Trophoblast cell (in vitro differentiated cells and primary cell): Measurements from ENCODE around the gene DCLRE1C.
"Not testable (repeated sequence)": the region's sequence is repeated elsewhere in the genome, so short reads cannot be mapped to it uniquely, and the experiment has no call there.

Source experiments
- DNase-seq, 2 donors: peaks; one replicate each; pipeline ENCODE4 v3.0.0-alpha.2; 2016
- H2AFZ ChIP-seq: 2 replicates; pipeline ENCODE4 v1.6.1; 2013; ENCODE audit warnings: low read length, moderate library complexity, mild to moderate bottlenecking; ENCODE audit not compliant: insufficient read depth, poor library complexity
- H2AK5ac ChIP-seq: 2 replicates; pipeline ENCODE4 v1.6.1; 2013; ENCODE audit warnings: mild to moderate bottlenecking, low read length
- H2BK120ac ChIP-seq: 2 replicates; pipeline ENCODE4 v1.6.1; 2013; ENCODE audit warnings: low read length, mild to moderate bottlenecking, moderate library complexity; ENCODE audit not compliant: insufficient read depth, poor library complexity
- H2BK12ac ChIP-seq: 2 replicates; pipeline ENCODE4 v1.6.1; 2013; ENCODE audit warnings: mild to moderate bottlenecking, low read length, moderate library complexity
- H2BK5ac ChIP-seq: 2 replicates; pipeline ENCODE4 v1.6.1; 2013; ENCODE audit warnings: low read length, low read depth, moderate library complexity, mild to moderate bottlenecking; ENCODE audit not compliant: poor library complexity
- H3K14ac ChIP-seq: 2 replicates; pipeline ENCODE4 v1.6.1; 2013; ENCODE audit warnings: mild to moderate bottlenecking, low read length
- H3K18ac ChIP-seq: 2 replicates; pipeline ENCODE4 v1.6.1; 2013; ENCODE audit warnings: mild to moderate bottlenecking, low read length
- H3K23ac ChIP-seq: 2 replicates; pipeline ENCODE4 v1.6.1; 2013; ENCODE audit warnings: low read length
- H3K27ac ChIP-seq: 2 replicates; pipeline ENCODE4 v1.5.1; 2013; ENCODE audit warnings: low read depth, mild to moderate bottlenecking, inconsistent platforms, low read length, moderate library complexity
- H3K27me3 ChIP-seq: 2 replicates; pipeline ENCODE4 v1.6.1; 2013; ENCODE audit warnings: inconsistent platforms, mild to moderate bottlenecking, low read length, moderate library complexity; ENCODE audit not compliant: insufficient read depth
- H3K36me3 ChIP-seq, 2 experiments: 1 replicate in 1 of 2; 2 replicates in 1 of 2; pipeline ENCODE4 v1.6.1; 2013; ENCODE audit warnings: low read length in 2 of 2, mild to moderate bottlenecking in 2 of 2, moderate library complexity in 1 of 2; ENCODE audit not compliant: insufficient read depth in 2 of 2, control insufficient read depth in 1 of 2
- H3K4ac ChIP-seq: 2 replicates; pipeline ENCODE4 v1.6.1; 2013; ENCODE audit warnings: low read depth, mild to moderate bottlenecking, low read length, moderate library complexity
- H3K4me1 ChIP-seq, 2 experiments: 1 replicate in 1 of 2; 2 replicates in 1 of 2; pipeline ENCODE4 v1.6.1; 2013; ENCODE audit warnings: low read length in 2 of 2, mild to moderate bottlenecking in 2 of 2, moderate library complexity in 1 of 2; ENCODE audit not compliant: insufficient read depth in 2 of 2, control insufficient read depth in 1 of 2
- H3K4me2 ChIP-seq: 2 replicates; pipeline ENCODE4 v1.6.1; 2013; ENCODE audit warnings: inconsistent platforms, mild to moderate bottlenecking, low read length, moderate library complexity
- H3K4me3 ChIP-seq: 2 replicates; pipeline ENCODE4 v1.5.1; 2013; ENCODE audit warnings: mild to moderate bottlenecking, low read depth, low read length, inconsistent platforms
- H3K79me1 ChIP-seq: one replicate; pipeline ENCODE4 v1.6.1; 2013; ENCODE audit warnings: low read length
- H3K79me2 ChIP-seq: 2 replicates; pipeline ENCODE4 v1.6.1; 2013; ENCODE audit warnings: low read length, mild to moderate bottlenecking; ENCODE audit not compliant: control insufficient read depth, insufficient read depth, poor library complexity
- H3K9ac ChIP-seq: 2 replicates; pipeline ENCODE4 v1.6.1; 2013; ENCODE audit warnings: mild to moderate bottlenecking, low read length
- H3K9me3 ChIP-seq: 2 replicates; pipeline ENCODE4 v1.6.1; 2013; ENCODE audit warnings: low read depth, mild to moderate bottlenecking, control low read depth, inconsistent platforms, low read length; ENCODE audit not compliant: insufficient read depth
- H4K12ac ChIP-seq: 2 replicates; pipeline ENCODE4 v1.6.1; 2013; ENCODE audit warnings: low read depth, mild to moderate bottlenecking, low read length, moderate library complexity
- H4K8ac ChIP-seq: 2 replicates; pipeline ENCODE4 v1.6.1; 2013; ENCODE audit warnings: low read depth, mild to moderate bottlenecking, low read length, moderate library complexity
- H4K91ac ChIP-seq: one replicate; pipeline ENCODE4 v1.6.1; 2013; ENCODE audit warnings: low read depth, mild to moderate bottlenecking, low read length, moderate library complexity
- WGBS: extraction: QIAGEN DNeasy Blood & Tissue Kit; methylation state at CpG from one replicate; pipeline ENCODE4 v1.1.7; 2013; ENCODE audit warnings: missing lambda C conversion rate; ENCODE audit not compliant: insufficient read length, insufficient coverage; ENCODE audit errors: extremely low coverage; 5-methylcytosine and 5-hydroxymethylcytosine counted together

Gene DCLRE1C

DNA sequence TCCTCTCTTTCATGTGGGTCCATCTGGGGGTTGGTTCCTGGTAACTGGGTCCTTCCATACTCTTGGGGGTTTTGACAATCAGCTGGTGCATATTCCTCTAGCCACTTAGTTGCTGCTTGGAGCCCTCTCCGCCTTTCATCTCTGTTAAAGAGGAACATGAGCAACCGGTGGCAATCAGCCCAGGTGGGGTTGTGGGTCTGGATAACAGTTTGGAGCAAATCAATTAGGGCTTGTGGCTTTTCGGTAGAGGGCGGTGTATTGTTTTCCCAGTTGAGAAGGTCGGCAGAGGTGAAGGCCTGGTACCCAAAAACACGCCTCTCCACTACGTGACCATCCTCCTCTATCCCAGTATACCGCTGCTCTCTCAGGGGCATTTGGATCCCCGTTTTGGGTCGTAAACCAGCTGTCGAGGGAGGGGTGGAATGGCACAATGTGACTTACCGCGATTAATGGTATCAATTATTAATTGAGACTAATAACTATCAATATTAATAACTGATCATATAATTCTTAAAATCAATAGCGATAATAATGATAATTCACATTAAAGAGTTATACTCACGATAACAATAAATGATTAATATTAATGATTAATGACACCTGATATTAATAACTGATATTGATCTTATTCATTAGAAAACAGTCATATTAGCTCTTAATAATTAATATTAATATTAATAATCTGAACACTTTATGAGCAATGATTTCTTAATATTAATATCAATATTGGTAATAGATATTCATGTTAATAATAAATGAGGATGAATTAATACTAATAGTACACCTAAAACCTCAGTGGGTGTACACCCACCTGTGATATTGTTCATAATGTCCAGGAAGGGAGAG, 20.5 kb upstream of the DCLRE1C start:
- not testable (repeated sequence) for H3K4ac ChIP-seq, H3K4me3 ChIP-seq, H4K8ac ChIP-seq, H3K4me2 ChIP-seq, H2BK12ac ChIP-seq, H3K9me3 ChIP-seq, H3K79me2 ChIP-seq, DNase-seq, H4K12ac ChIP-seq, H3K36me3 ChIP-seq, H3K27me3 ChIP-seq, H2BK120ac ChIP-seq, H3K79me1 ChIP-seq, H2AK5ac ChIP-seq, H3K27ac ChIP-seq, H4K91ac ChIP-seq, H3K23ac ChIP-seq, H3K14ac ChIP-seq, H2AFZ ChIP-seq, H3K9ac ChIP-seq, H3K4me1 ChIP-seq, H3K18ac ChIP-seq, H2BK5ac ChIP-seq
- WGBS: no CpG with 5 or more reads among the region's 15 CpGs

DNA sequence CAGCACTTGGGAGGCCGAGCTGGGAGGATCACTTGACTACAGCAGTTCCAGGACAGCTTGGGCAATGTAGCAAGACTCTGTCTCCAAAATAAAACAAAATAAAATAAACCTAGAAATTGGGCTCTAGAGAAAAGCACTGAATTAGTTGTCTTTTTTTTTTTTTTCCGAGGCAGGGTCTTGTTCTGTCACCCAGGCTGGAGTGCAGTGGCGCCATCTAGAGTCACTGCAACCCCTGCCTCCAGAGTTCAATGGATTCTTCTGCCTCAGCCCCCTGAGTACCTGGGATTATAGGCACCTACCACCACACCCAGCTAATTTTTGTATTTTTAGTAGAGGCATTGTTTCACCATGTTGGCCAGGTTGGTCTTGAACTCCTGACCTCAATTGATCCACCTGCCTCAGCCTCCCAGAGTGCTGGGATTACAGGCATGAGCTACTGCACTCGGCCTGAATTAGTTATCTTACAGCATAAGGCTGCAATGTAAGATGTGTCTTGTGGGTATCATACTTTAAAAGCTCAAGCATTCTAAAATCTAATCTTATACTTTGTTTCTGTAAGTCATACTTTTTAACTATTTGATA, 18.1 kb upstream of the DCLRE1C start:
- Histone ChIP-seq H3K4me2 (no peak overlapping the region), H3K27ac (no peak overlapping the region), H4K91ac (no peak overlapping the region), H3K79me1 (no peaks in the 10 kb centered on the region), H2BK5ac (no peak overlapping the region), H3K4me1 (no peaks in the 10 kb centered on the region), H3K18ac (no peak overlapping the region), H3K4me3 (no peak overlapping the region), H3K4ac (no peak overlapping the region), H3K23ac (no peak overlapping the region), H4K12ac (no peak overlapping the region), H3K9ac (no peak overlapping the region), H2BK12ac (no peak overlapping the region), H2BK120ac (no peak overlapping the region), H3K79me2 (no peaks in the 10 kb centered on the region), H3K27me3 (no peaks in the 10 kb centered on the region), H2AFZ (no peak overlapping the region), H4K8ac (no peak overlapping the region), H3K36me3 (no peaks in the 10 kb centered on the region), H2AK5ac (no peak overlapping the region), H3K9me3 (no peaks in the 10 kb centered on the region), H3K14ac (no peak overlapping the region)
- peak in 1 of 2 donors; percentile 36 for DNase-seq
- no CpG with 5 or more reads among the region's 4 CpGs for WGBS

DNA sequence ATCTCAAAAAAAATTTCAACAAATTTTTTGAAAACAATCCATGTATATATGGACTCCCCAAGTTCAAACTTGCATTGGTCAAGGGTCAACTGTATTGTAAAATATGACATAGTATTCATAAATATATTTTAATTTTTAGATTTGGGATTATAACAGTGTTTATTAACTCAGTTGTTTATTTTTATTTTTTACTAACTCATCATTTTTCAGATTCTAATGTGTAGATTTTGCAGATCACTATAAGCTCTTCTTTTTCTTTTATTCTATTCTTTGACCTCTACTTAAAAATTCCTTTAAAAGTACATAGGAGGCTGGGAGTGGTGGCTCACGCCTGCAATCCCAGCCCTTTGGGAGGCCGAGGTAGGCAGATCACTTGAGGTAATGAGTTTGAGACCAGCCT, 14.0 kb upstream of the DCLRE1C start:
- H3K18ac ChIP-seq: no peak overlapping the region
- no peak for DNase-seq
- no CpG with 5 or more reads among the region's 2 CpGs for WGBS
- no peak overlapping the region for H2AFZ ChIP-seq
- no peak overlapping the region for H2AK5ac ChIP-seq
- H4K91ac ChIP-seq: no peak overlapping the region
- H3K27ac ChIP-seq: no peak overlapping the region
- H3K36me3 ChIP-seq: no peaks in the 10 kb centered on the region
- no peak overlapping the region for H4K12ac ChIP-seq
- no peak overlapping the region for H2BK5ac ChIP-seq
- no peak overlapping the region for H2BK120ac ChIP-seq
- H3K27me3 ChIP-seq: no peaks in the 10 kb centered on the region
- H3K23ac ChIP-seq: no peak overlapping the region
- no peak overlapping the region for H3K9ac ChIP-seq
- no peaks in the 10 kb centered on the region for H3K9me3 ChIP-seq
- H3K4me1 ChIP-seq: no peaks in the 10 kb centered on the region
- H3K14ac ChIP-seq: no peak overlapping the region
- H3K4ac ChIP-seq: no peak overlapping the region
- no peaks in the 10 kb centered on the region for H3K79me2 ChIP-seq
- H3K4me3 ChIP-seq: no peak overlapping the region
- H3K4me2 ChIP-seq: no peak overlapping the region
- H4K8ac ChIP-seq: no peak overlapping the region
- no peak overlapping the region for H2BK12ac ChIP-seq
- H3K79me1 ChIP-seq: no peaks in the 10 kb centered on the region

GRCh38 chr10:14959221-14960057, 5.5 kb upstream of the DCLRE1C start, which contains the start of gene MEIG1:
MEIG1 (plus strand) TSS chr10:14959388; CDS start chr10:14966469, 7,081 bp downstream.
- H2BK120ac ChIP-seq: peak within 1 kb of the TSS; percentile 86
- H2AK5ac ChIP-seq: no peak within 1 kb of the TSS
- H3K4me2 ChIP-seq: peak within 1 kb of the TSS; percentile 80
- H4K8ac ChIP-seq: peak within 1 kb of the TSS; percentile 97
- H3K36me3 ChIP-seq: no peaks in the 10 kb centered on the region
- H3K9ac ChIP-seq: peak within 1 kb of the TSS; percentile 82
- H3K14ac ChIP-seq: peak within 1 kb of the TSS; percentile 89
- no peaks in the 10 kb centered on the region for H3K9me3 ChIP-seq
- peak within 1 kb of the TSS; percentile 99 for H2AFZ ChIP-seq
- WGBS: no CpG with 5 or more reads among the region's 60 CpGs
- peak; percentile 93 to 95 for DNase-seq
- H3K4me1 ChIP-seq: no peaks in the 10 kb centered on the region
- no peak within 1 kb of the TSS for H2BK12ac ChIP-seq
- peak within 1 kb of the TSS; percentile 55 for H4K91ac ChIP-seq
- H3K79me1 ChIP-seq: peaks cover 11% of the 10 kb centered on the region
- no peak within 1 kb of the TSS for H3K23ac ChIP-seq
- peak within 1 kb of the TSS; percentile 75 for H3K18ac ChIP-seq
- H2BK5ac ChIP-seq: peak within 1 kb of the TSS; percentile 84
- peak within 1 kb of the TSS; percentile 85 for H3K4me3 ChIP-seq
- H3K79me2 ChIP-seq: peaks cover 5% of the 10 kb centered on the region
- H4K12ac ChIP-seq: peak within 1 kb of the TSS; percentile 98
- H3K27me3 ChIP-seq: no peaks in the 10 kb centered on the region
- peak within 1 kb of the TSS; percentile 93 for H3K27ac ChIP-seq
- H3K4ac ChIP-seq: peak within 1 kb of the TSS; percentile 53
